ENCODE data around the gene NNT. TPM values are rescaled to one million over a fixed set of nuclear protein-coding genes. Genes with fewer than 3 reads are reported as not detected.

The NNT gene
- total and polyA plus RNA-seq, 2 experiments from 2014 or later: 55.3 to 102 TPM

- WGBS (ENCODE audit: low lambda C conversion rate, missing lambda C conversion rate): 57% methylated on average over 5 of the region's 5 CpGs
- Histone ChIP-seq H3K4me2 (no peak overlapping the region), H3K9me3 (ENCODE audit: low read depth) (no peaks in the 10 kb centered on the region), H3K36me3 (replicated peaks; ENCODE audit: insufficient read depth, low read depth) (no peaks in the 10 kb centered on the region), H2AFZ (no peak overlapping the region), H4K20me1 (ENCODE audit: insufficient read depth, poor library complexity, severe bottlenecking) (no peaks in the 10 kb centered on the region), H3K79me2 (peaks cover 4% of the 10 kb centered on the region), H3K4me1 (ENCODE audit: insufficient read depth) (no peaks in the 10 kb centered on the region), H3K27ac (no peak overlapping the region), H3K27me3 (no peaks in the 10 kb centered on the region), H3K4me3 (no peak overlapping the region), H3K9me2 (replicated peaks; ENCODE audit: insufficient read depth) (no peaks in the 10 kb centered on the region)
- TF ChIP-seq EZH2 (IDR thresholded peaks at IDR 0.05; ENCODE audit: borderline replicate concordance) (no peak), CTCF (IDR thresholded peaks at IDR 0.05; ENCODE audit: poor library complexity) (peak; percentile 71)
- peak; percentile 94 for DNase-seq (ENCODE audit: low spot score)
These were observed 28.4 kb downstream of the NNT start for GRCh38 chr5:43631182-43631910.

GRCh38 chr5:43634621-43635020, 31.6 kb downstream of the NNT start:
- H3K4me3 ChIP-seq: no peak overlapping the region
- peaks cover 4% of the 10 kb centered on the region for H3K79me2 ChIP-seq
- H3K27me3 ChIP-seq: no peaks in the 10 kb centered on the region
- no peak for DNase-seq (ENCODE audit: low spot score)
- H3K4me2 ChIP-seq: no peak overlapping the region
- no peak overlapping the region for H2AFZ ChIP-seq
- no peaks in the 10 kb centered on the region for H3K9me3 ChIP-seq (ENCODE audit: low read depth)
- no peaks in the 10 kb centered on the region for H3K9me2 ChIP-seq (replicated peaks; ENCODE audit: insufficient read depth)
- no peaks in the 10 kb centered on the region for H4K20me1 ChIP-seq (ENCODE audit: insufficient read depth, poor library complexity, severe bottlenecking)
- no peak for TF ChIP-seq EZH2 (IDR thresholded peaks at IDR 0.05; ENCODE audit: borderline replicate concordance)
- no peak overlapping the region for H3K27ac ChIP-seq
- H3K4me1 ChIP-seq (ENCODE audit: insufficient read depth): no peaks in the 10 kb centered on the region
- no peaks in the 10 kb centered on the region for H3K36me3 ChIP-seq (replicated peaks; ENCODE audit: insufficient read depth, low read depth)
- 94% methylated on average over 2 of the region's 2 CpGs for WGBS (ENCODE audit: low lambda C conversion rate, missing lambda C conversion rate)

- Histone ChIP-seq H3K79me2 (peaks cover 4% of the 10 kb centered on the region), H2AFZ (no peak overlapping the region), H3K27me3 (no peaks in the 10 kb centered on the region), H3K4me2 (no peak overlapping the region), H3K4me3 (no peak overlapping the region), H3K27ac (no peak overlapping the region), H3K36me3 (replicated peaks; ENCODE audit: insufficient read depth, low read depth) (no peaks in the 10 kb centered on the region), H3K4me1 (ENCODE audit: insufficient read depth) (no peaks in the 10 kb centered on the region), H4K20me1 (ENCODE audit: insufficient read depth, poor library complexity, severe bottlenecking) (no peaks in the 10 kb centered on the region), H3K9me2 (replicated peaks; ENCODE audit: insufficient read depth) (no peaks in the 10 kb centered on the region), H3K9me3 (ENCODE audit: low read depth) (no peaks in the 10 kb centered on the region)
- DNase-seq (ENCODE audit: low spot score): no peak
- TF ChIP-seq CTCF (IDR thresholded peaks at IDR 0.05; ENCODE audit: poor library complexity) (no peak), EZH2phosphoT487 (IDR thresholded peaks at IDR 0.05; ENCODE audit: low read depth, severe bottlenecking, unreplicated experiment) (no peak), EZH2 (IDR thresholded peaks at IDR 0.05; ENCODE audit: borderline replicate concordance) (no peak)
These were observed 32.4 kb downstream of the NNT start for GRCh38 chr5:43635374-43635773.

- Histone ChIP-seq H3K9me2 (replicated peaks; ENCODE audit: insufficient read depth) (no peaks in the 10 kb centered on the region), H3K4me2 (no peak overlapping the region), H3K9me3 (ENCODE audit: low read depth) (no peaks in the 10 kb centered on the region), H3K4me3 (no peak overlapping the region), H3K79me2 (peaks cover 4% of the 10 kb centered on the region), H2AFZ (no peak overlapping the region), H3K27me3 (no peaks in the 10 kb centered on the region), H3K27ac (no peak overlapping the region), H4K20me1 (ENCODE audit: insufficient read depth, poor library complexity, severe bottlenecking) (no peaks in the 10 kb centered on the region), H3K36me3 (replicated peaks; ENCODE audit: insufficient read depth, low read depth) (no peaks in the 10 kb centered on the region), H3K4me1 (ENCODE audit: insufficient read depth) (no peaks in the 10 kb centered on the region)
- no peak for DNase-seq (ENCODE audit: low spot score)
- WGBS (ENCODE audit: low lambda C conversion rate, missing lambda C conversion rate): 84% methylated on average over 2 of the region's 2 CpGs
- TF ChIP-seq EZH2phosphoT487 (IDR thresholded peaks at IDR 0.05; ENCODE audit: low read depth, severe bottlenecking, unreplicated experiment) (no peak), CTCF (IDR thresholded peaks at IDR 0.05; ENCODE audit: poor library complexity) (no peak), EZH2 (IDR thresholded peaks at IDR 0.05; ENCODE audit: borderline replicate concordance) (no peak)
These were observed 33.1 kb downstream of the NNT start for GRCh38 chr5:43636076-43636475.
